H1 (cell line): ENCODE data around the gene ITPK1.

ENCODE experiments used
- CHD2 ChIP-seq: IDR thresholded peaks from 2 replicates; pipeline ENCODE4 v1.6.1; 2012; ENCODE audit warnings: low read length, improper control_type of control experiment
- CHD7 ChIP-seq: fragments of 300-600 bp; sonication (generic); IDR thresholded peaks from 2 replicates; pipeline ENCODE4 v1.7.1; 2012; ENCODE audit warnings: low read length, moderate library complexity, mild to moderate bottlenecking, inconsistent platforms; ENCODE audit not compliant: insufficient replicate concordance
- CTCF ChIP-seq, 3 experiments: IDR thresholded peaks; 1 replicate in 2 of 3; 2 replicates in 1 of 3; pipeline versions ENCODE4 v1.5.1 to v1.6.1; 2011; ENCODE audit warnings: low read length in 3 of 3, mild to moderate bottlenecking in 3 of 3, inconsistent platforms in 2 of 3, low read depth in 1 of 3, moderate library complexity in 1 of 3; ENCODE audit not compliant: insufficient read depth in 1 of 3; ENCODE audit errors: control extremely low read depth in 1 of 3
- EGR1 ChIP-seq: IDR thresholded peaks from 2 replicates; pipeline ENCODE4 v1.6.1; 2011; ENCODE audit warnings: low read depth, low read length, borderline replicate concordance
- POLR2AphosphoS5 ChIP-seq: IDR thresholded peaks from 2 replicates; pipeline ENCODE4 v1.6.1; 2011; ENCODE audit warnings: low read depth, low read length
- RNF2 ChIP-seq: fragments of 200-900, 300-1000 bp; sonication (generic); IDR thresholded peaks from 2 replicates; pipeline ENCODE4 v1.7.1; 2016; ENCODE audit warnings: borderline replicate concordance, low read depth, mild to moderate bottlenecking, antibody characterized with exemption, low read length; ENCODE audit not compliant: poor library complexity, severe bottlenecking; ENCODE audit errors: missing control alignments
- SIN3A ChIP-seq, 2 experiments: IDR thresholded peaks in 1 of 2; conservative IDR thresholded peaks in 1 of 2; 2 replicates each; pipeline ENCODE4 v1.6.1; 2011 to 2012; ENCODE audit warnings: low read length in 2 of 2, improper control_type of control experiment in 1 of 2, low read depth in 1 of 2, mild to moderate bottlenecking in 1 of 2
- SRF ChIP-seq: IDR thresholded peaks from 2 replicates; pipeline ENCODE4 v1.6.1; 2011; ENCODE audit warnings: mild to moderate bottlenecking, low read depth, low read length, moderate library complexity
- SUZ12 ChIP-seq: fragments of 200-600 bp; sonication (generic); IDR thresholded peaks from 2 replicates; pipeline ENCODE4 v1.6.1; 2012; ENCODE audit warnings: mild to moderate bottlenecking, inconsistent platforms, low read length, moderate library complexity, mixed read lengths
- TAF7 ChIP-seq: optimal IDR thresholded peaks from 2 replicates; pipeline ENCODE3; 2011; ENCODE audit warnings: low read depth, mild to moderate bottlenecking, inconsistent platforms, low read length, moderate library complexity, borderline replicate concordance
- YY1 ChIP-seq: IDR thresholded peaks from 2 replicates; pipeline ENCODE4 v1.6.1; 2011; ENCODE audit warnings: low read depth, mild to moderate bottlenecking, low read length
- ZNF274 ChIP-seq: IDR thresholded peaks from 2 replicates; pipeline ENCODE4 v1.7.0; 2012; ENCODE audit warnings: low read length, borderline replicate concordance; ENCODE audit errors: extremely low read depth

GRCh38 chr14:93017301-93017797 lies 98.4 kb downstream of the ITPK1 start:
- no peak for TF ChIP-seq SRF
- TF ChIP-seq RNF2 = no peak
- TF ChIP-seq SIN3A (conservative IDR thresholded peaks at IDR 0.05 in 1 of 2, IDR thresholded peaks at IDR 0.05 in 1 of 2; ENCODE audit: low read depth in 1 of 2, low read length in 2 of 2) = no peak
- no peak for TF ChIP-seq YY1
- TF ChIP-seq CHD7 = no peak
- TF ChIP-seq ZNF274 = no peak
- TF ChIP-seq TAF7 = no peak
- TF ChIP-seq EGR1 = no peak
- no peak for TF ChIP-seq POLR2AphosphoS5
- TF ChIP-seq CTCF (IDR thresholded peaks at IDR 0.05; ENCODE audit: control extremely low read depth in 1 of 3, insufficient read depth in 1 of 3, low read depth in 1 of 3, low read length in 3 of 3) = no peak
- TF ChIP-seq CHD2 = no peak
- TF ChIP-seq SUZ12 = no peak
